HG03097 (cell line): ENCODE measurements around the gene DMWD.
A peak's percentile ranks its signal among the peaks of the same experiment; 100 is the strongest.

Source experiments
- ATAC-seq: cut with Tn5 transposase; IDR thresholded peaks from one replicate; pipeline ENCODE4 v1.9.1; 2021; ENCODE audit not compliant: unreplicated experiment, low FRiP score

Gene DMWD

GRCh38 chr19:45772130-45772840 lies 20.4 kb downstream of the DMWD start:
- ATAC-seq, result no peak

GRCh38 chr19:45771311-45771933 lies 21.2 kb downstream of the DMWD start:
- ATAC-seq, result no peak

- ATAC-seq, result peak; percentile 43
Observed at GRCh38 chr19:45770192-45771101, 22.2 kb downstream of the DMWD start.

DNA sequence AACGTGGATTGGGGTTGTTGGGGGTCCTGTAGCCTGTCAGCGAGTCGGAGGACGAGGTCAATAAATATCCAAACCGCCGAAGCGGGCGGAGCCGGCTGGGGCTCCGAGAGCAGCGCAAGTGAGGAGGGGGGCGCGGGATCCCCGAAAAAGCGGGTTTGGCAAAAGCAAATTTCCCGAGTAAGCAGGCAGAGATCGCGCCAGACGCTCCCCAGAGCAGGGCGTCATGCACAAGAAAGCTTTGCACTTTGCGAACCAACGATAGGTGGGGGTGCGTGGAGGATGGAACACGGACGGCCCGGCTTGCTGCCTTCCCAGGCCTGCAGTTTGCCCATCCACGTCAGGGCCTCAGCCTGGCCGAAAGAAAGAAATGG lies 22.8 kb downstream of the DMWD start:
- no peak for ATAC-seq

DNA sequence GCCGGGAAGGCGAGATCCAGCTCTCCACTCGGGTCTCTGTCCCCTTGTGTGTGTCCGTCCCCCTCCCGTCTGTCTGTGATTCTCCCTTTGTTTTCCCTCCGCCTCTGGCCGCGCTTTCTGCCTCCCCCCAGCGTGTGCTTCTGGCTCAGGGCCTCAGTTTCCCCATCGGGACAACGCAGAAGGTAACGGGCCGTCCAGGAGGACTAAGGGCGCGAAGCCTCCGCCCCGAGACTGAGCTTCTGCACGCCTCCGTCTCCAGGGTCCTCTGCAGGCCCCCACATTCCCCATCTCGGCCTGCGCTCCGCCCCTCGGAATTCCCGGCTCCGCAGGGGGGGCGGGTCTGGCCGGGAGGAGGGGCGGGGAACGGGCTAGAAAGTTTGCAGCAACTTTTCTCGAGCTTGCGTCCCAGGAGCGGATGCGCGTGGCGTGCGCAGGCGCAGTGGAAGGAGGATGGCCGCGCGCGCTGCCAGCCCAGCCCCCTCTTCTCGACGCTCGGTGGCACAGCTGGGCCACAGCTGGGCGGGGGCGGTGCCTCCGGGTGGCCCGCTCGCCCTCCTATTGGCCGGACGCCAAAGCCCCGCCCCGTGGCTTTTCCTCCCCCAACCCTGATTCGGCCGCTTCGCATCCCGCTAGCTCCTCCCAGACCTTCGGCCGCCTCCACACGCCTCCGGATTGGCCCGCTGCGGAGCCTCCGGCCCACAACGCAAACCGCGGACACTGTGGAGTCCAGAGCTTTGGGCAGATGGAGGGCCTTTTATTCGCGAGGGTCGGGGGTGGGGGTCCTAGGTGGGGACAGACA lies 23.5 kb downstream of the DMWD start, which contains the start of gene SIX5:
SIX5 (minus strand) TSS at position 269 of the 799 bp plus-strand sequence. CDS start 408 bp downstream, outside the sequence.
- peak; percentile 53 for ATAC-seq

DNA sequence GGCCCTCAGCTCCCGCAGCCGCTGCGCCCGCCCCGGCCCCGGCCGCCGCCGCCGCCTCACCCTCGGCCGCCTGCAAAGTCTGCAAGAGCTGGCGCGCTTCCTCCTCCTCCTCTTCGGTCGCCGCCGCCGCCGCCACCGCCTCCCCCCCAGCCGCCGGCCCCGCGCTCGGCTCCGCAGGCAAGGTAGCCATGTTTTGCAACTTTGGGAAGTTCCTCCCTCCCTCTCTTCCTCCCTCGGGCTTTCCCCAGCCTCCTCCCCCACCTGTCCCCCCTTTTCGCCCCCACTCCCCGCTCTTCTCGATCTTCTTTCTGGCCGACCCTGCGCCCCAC lies 24.0 kb downstream of the DMWD start:
- no peak for ATAC-seq

GRCh38 chr19:45767881-45768654 lies 24.6 kb downstream of the DMWD start:
- no peak for ATAC-seq

DNA sequence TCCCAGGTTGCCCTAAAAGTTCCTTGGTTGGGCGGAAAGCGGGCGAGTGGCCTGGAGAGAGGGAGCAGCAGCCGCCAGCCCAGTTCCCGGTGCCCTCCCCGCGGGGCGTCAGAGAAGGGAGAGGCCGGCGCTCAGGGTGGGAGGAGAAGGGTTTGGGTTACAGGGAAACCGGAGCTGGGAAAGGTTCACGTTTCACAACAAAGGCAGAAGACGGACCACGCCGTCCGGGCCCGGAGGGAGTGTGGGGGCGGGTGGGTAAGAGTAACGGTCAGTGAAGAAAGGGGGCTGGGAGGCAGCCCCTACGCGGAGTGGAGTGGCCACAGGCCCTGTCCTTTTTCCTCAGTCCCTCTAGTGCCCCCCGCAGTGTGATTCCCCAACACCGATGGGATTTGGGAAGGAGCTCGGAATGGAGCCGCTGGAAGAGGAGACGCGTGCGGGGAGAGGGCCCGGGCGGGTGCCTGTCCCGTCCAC lies 25.2 kb downstream of the DMWD start:
- no peak for ATAC-seq

- no peak for ATAC-seq
Observed at GRCh38 chr19:45766869-45767346, 25.7 kb downstream of the DMWD start.

DNA sequence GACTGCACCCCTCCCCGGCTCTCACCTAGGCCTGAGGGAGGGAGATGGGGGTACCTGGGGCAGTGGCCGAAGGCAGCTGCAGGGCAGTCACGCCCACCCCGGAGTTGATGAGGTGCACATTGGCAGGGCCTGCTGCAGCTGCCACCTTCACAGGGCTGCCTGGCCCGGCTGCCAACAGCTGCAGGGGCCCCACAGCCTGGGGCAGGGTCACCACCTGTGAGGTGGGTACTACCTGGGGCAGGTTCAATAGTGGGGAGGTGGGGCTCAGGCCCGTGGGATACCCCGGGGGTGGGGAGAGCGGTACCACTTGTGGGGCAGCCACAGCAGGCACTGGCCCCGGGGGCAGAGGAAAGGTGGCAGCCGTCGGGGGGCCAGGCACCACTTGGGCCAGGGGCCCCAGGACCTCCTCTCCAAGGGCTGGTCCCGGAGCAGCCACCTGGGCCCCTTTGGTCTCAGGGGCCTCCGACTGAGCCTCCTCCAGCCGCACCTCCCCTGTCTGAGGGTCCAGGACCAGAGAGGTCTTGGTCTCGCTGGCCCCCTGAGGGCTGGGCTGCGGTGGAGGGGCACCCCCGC lies 26.3 kb downstream of the DMWD start:
- no peak for ATAC-seq

DNA sequence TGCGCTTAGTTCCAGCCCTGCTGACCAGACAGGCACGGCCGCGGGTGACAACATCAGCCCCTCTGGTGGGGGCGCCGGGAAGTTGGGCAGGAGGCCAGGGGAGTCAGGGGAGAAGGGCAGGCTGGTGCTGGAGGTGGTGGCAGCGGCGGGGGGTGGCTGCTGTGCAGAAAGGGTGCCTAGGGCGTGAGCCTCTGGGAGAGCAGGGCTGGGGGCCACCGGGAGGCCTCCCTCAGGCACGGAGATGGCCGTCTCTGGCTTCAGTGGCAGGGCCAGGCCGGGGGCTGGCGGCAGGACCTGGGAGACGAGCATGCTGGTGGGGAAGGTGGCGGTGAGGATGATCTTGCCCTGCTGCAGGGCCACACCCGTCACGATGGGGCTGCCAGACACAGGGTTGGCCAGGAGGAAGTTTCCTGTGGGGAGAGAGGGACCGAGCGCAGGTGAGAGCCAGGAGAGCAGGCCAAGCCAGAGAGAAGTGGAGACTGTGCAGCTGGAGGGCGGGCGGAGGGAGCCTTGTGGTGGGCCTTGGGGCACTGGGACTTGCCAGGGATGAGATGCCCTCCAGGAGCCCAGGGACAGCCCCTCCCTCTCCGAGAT lies 26.8 kb downstream of the DMWD start:
- no peak for ATAC-seq

DNA sequence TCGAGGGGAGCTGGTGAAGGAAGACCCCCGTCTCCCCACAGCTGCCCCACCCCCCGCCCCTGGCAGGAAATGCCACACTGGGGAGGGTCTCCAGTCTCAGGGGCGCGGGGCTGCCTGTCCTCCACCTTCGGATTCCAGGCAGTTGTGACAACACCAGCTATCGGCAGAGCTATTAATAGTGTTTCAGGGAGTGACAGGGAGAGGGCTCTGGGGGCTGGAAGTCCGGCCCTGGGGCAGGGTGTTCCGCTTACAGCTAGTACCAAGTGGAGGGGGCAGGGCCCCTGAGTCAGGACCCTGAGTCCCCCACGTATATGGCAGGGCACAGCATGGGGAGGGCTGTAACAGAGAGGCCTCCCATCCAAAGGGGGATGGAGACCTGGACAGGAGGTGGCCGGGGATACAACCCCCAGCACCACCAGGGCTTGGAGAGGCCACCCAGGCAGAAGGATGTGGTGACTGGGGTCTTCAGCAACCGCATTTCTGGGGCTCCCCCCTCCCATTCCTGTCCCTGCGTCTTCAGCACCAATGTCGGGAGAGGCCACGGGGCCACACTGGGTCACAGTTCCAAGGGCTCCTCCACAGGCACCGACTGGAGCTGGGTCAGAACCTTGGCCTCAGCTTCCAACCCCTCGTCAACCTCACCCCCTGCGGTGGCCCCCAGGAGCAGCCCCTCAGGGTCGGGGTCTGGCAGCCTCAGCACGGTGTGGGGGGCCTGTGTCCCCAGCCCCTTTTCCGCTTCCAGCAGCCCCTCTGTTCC lies 27.5 kb downstream of the DMWD start:
- no peak for ATAC-seq

- no peak for ATAC-seq
Observed at GRCh38 chr19:45764475-45764874, 28.2 kb downstream of the DMWD start.

DNA sequence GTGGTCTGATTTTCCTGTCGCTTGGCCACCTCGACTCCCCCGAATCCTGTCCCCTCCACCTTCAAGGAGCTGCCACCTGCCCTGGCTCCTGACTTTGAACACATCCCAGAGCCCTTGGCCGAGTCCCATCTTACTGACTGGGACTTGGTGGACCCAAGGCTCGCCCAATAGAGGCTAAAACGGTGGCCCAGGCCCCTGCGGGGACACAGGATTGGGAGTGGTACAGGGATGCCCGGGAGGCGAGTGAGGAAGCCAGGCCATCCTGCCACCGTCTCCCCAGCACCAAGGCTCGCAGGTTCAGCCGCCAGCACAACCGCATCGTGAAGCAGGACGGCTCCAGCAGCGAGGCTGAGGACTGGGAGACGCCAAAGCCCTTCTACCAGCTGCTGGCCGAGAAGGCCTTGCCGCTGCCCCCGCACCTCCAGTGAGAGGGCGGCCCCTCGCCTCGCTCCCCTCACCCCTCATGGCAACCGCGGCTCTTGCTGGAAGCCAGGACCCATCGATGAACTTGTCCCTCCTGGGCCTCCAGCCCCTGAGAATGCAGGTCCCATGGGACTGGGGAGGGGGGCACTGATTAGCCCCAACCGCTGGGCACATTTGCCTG lies 28.9 kb downstream of the DMWD start:
- ATAC-seq, result no peak

- no peak for ATAC-seq
Observed at GRCh38 chr19:45762870-45763631, 29.6 kb downstream of the DMWD start.

DNA sequence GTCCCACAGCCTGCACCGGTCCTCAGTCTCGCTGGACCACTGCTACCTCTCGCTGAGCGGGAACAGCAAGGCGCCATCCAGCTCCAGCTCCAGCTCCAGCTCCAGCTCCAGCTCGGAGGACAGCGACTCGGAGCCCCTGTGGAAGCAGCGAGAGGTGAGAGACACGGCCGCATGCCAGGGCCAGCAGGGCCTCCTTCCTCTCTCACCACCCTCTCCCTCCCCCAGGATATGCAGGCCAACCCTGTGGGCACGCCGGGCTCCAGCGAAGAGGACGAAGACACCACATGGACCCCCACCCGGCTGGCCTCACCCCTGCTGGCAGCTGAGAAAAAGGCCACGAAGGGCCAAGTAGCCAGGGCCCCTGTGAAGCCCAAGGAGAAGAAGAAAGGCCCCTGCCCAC lies 30.9 kb downstream of the DMWD start:
- no peak for ATAC-seq

DNA sequence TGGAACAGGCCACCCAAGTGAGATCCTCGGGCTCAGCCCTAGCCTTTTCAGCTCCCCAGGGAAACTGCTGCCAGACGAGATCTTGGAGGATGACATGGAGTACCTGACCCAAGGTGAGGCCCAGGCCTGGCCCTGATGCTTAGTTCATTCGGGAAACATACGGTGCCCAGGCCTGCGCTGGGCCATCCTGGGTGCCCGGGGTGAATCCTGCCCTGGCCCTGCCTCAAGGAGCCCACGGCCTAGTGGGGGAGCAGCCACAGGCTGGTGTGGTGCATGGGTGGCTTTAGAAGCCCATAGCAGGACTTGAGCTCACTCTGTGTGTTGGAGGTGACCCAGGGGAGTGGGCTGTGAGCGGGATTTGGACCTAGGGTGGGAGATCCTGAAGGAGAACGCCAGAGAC lies 33.7 kb downstream of the DMWD start:
- no peak for ATAC-seq
